ENCODE data around the gene KRTAP9-9.

GRCh38 chr17:41267711-41268110 lies 12.5 kb downstream of the KRTAP9-9 start:
- TF ChIP-seq CTCF (IDR thresholded peaks at IDR 0.05; ENCODE audit: low read length) (no peak), EZH2phosphoT487 (IDR thresholded peaks at IDR 0.05; ENCODE audit: low read length) (no peak), EZH2 (optimal IDR thresholded peaks at IDR 0.05; ENCODE audit: low read depth, low read length) (no peak)
